ENCODE results near the gene TCF7L1.

The TCF7L1 gene

DNA sequence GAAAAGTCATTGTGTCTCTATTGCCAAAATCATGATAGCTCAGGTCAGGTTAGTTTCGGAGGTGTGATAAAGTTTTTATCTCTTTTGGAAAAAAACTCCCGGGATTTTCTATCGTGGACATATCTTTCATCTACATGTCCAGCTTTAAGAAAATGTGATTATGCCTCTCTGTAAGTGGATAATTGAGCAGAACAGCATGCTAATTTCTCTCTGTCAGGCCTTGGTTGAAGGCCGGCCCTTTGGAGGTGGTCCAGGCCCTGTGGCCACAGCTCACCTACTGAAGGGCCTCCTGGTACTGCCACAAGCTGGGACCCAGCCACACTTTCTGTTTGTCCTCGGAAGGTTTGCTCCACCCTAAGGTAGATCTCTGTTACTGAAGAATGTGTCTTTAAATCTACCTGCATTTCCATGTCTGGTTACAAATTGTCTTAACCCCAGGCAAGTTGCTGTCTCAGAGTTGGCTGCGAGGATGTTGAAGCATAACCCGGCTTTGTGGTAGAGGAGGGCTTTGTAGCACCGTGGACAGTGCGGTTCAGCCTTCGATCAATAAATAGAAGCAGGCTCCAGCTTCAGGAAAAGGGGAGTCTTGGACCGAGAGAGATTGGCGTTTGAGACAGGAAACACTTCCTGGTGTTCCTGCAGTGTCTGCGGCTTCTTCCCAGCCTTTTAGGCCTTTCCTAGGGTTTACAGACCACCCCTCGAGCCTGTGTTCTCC is 25.5 kb downstream of the TCF7L1 start:
- no peak for DNase-seq
- intact Hi-C loops (cut with DNase I) = no loop called here

DNA sequence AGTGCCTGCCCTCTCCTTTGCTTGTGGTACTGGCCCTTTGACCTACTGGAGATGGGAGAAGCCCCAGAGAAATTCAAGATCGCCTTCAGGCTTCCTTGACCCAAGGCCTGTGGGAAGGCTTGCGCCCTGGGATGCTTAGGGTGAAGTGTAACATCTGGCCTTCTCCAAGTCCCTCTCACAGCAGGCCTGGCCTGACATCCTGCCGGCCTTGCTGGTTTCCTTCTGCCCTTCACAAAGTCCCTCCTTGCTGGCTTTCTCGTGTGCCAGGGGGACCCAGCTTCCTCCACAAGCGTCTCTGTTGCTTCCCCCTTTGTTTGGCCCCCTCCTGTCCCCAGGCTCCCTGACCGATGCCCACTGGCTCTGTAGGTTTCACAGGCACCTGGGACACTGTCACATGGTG is 26.4 kb downstream of the TCF7L1 start:
- intact Hi-C loops (cut with DNase I) = no loop called here
- no peak for DNase-seq

- intact Hi-C loops (cut with DNase I) = no loop called here
- no peak for DNase-seq
Observed at GRCh38 chr2:85160966-85161960, 28.1 kb downstream of the TCF7L1 start.

DNA sequence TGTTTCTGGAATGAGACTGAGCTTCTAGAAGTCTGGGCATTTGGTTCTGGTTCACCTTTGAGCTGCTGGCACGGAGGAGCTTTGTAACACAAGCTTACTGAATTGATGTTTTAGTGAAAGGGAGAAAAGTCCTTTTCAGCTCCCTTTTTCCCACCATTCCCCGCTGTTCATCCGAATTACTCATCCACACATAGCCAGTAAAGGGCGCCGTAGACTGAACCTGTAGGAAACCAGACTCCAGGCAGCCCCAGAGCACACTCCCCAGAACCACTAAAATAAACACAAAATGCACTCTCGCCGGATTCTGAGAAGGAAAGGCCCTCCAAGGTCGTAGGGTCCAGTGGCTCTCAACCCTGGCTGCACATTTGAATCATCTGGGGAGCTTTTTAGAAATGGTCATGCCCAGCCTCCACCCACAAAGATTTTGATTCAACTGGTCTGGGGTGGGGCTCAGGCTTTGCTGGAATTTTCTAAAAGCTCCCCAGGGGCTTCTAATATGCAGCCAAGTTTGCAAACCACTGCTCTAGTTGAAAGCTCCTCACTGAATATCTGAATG is 29.6 kb downstream of the TCF7L1 start:
- intact Hi-C loops (cut with DNase I) = no loop called here
- peak in 2 of 42 donors; percentile 49 to 54 for DNase-seq

DNA sequence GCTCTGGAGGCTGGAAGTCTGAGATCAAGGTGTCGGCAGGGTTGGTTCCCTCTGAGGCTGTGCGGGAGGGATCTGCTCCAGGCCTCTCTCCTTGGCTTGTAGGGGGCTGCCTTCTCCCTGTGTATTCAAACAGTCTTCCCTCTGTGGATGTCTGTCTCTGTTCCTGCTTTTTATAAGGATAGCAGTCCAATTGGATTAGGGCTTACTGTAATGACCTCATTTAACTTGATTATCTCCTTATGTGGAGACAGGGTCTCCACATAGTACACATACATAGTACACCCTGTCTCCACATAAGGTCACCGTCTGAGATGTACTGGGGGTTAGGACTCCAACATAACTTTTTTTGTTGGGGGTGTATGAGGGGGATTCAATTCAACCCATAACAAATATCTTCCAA is 30.5 kb downstream of the TCF7L1 start:
- intact Hi-C loops (cut with DNase I) = no loop called here
- no peak for DNase-seq

- intact Hi-C loops (cut with DNase I) = no loop called here
- peak in 22 of 42 donors; percentile 11 to 65 (median 32) for DNase-seq
Observed at GRCh38 chr2:85164145-85164569, 31.0 kb downstream of the TCF7L1 start.

DNA sequence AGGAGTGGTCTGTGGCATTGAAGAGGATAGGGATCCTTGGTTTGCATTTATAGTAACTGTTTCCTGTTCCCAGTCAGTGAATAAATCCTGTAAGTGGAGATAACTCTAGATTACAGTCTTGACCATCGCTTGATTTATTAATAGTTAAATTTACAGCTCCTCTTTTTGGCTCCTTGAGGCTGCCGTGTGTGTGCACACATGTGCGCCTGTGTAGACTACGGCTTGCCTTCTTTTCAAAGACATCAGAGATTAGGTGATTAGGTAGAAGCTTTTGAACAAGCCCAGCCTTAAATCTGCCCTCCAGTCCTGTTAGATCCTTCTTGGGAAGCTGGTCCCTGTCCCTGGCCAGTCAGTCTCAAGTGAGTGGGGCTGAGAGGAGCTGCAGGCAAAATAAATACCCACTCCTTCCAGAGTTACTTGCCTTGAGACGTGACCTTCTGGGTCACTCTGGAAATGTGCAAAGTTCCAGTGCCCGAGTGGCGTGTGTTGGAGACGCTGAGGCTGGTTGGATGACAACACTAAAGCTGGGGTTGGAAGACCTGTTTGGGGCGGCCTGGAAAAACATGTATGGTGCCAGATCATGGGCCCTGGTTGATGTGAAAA is 32.0 kb downstream of the TCF7L1 start:
- DNase-seq = peak in 1 of 42 donors; percentile 30
- intact Hi-C loops (cut with DNase I) = no loop called here

DNA sequence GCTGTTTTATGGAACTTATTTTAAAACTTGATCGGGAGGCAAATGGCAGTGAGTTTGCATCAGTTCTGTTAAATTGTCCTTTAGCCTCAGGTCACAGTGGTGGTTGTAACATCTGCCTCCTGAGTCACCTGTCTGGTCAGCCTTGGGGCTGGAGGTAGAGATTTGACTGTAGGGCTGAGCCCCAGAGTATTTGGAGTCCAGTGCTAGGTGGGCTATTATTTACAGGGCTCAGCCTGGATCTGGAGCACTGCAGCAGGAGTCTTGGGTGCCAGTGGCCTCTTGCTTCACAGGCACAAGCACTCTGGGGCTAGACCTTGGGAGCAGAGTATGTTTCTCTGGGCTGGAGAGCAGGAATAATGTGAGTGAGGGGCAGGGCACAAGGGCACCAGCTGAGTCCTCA is 32.8 kb downstream of the TCF7L1 start:
- intact Hi-C loops (cut with DNase I) = no loop called here
- DNase-seq = peak in 2 of 42 donors; percentile 15 to 19

DNA sequence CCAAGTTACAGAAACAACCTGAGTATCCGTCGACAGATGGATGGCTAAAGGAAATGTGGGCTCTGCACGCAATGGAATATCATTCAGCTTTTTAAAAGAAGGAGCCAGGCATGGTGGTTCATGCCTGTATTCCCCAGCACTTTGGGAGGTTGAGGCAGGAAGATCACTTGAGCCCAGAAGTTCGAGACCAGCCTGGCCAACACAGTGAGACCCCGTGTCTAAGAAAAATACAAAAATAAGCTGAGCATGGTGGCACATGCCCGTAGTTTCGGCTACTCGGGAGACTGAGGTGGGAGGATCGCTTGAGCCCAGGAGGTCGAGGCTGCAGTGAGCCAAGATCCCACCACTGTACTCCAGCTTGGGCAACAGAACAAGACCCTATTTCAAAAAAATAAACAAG is 34.3 kb downstream of the TCF7L1 start:
- DNase-seq = peak in 2 of 42 donors; percentile 13 to 22
- intact Hi-C loops (cut with DNase I) = no loop called here

DNA sequence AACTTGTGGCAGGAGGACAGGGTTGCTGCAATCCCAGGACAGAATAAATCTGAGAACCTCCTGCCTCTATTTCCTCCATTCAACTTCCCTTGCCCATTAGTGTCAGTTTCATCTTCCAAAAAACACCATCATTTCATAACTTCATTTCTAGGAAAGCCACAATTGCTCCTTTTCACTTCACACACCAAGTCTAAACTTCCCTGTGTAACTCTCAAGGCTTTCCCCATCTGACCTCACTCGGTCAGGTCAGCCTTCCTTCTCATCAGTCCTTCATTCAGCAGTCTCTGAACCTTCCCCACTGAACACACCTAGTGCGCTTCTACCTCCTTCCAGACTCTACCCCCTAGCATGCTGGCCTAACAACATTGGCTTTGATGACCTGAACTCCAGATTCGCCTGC is 35.8 kb downstream of the TCF7L1 start:
- intact Hi-C loops (cut with DNase I) = no loop called here
- peak in 1 of 42 donors; percentile 1 for DNase-seq

DNA sequence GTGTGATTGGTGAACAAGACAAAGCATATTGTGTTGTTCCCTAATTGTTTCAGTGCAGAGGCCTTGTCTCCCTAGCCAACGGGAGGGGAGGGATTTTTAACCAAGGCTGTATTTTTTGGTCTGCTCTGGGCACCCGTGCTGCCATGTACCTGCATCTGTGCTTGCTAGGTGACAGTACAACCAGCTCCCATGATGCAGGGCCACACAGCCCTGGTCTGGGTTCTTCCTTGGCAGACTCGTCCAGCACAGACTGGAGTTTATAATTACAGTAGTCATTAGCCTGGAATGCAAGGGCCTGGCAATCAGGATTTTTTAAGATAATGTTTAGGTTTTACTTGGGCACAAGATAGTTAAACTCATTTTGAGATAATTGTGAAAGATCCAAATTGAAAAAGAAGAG is 36.4 kb downstream of the TCF7L1 start:
- peak in 1 of 42 donors; percentile 16 for DNase-seq
- intact Hi-C loops (cut with DNase I) = no loop called here

DNA sequence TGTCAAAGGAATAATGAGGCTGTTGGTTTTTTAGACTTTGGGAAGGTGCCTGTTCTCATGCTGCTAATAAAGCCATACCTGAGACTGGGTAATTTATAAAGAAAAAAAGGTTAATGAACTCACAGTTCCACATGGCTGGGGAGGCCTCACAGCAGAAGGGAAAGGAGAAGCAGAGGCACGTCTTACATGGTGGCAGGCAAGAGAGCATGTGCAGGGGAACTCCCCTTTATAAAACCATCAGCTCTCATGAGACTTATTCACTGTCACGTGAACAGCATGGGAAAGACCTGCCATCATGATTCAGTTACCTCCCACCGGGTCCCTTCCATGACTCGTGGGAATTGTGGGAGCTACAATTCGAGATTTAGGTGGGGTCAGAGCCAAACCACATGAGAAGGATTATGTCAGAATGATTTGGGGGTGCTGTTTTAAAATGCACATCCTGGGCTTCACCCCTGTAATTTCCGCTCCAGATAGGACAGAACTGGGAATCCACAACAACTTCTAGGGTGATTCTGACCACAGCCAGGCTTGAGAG is 37.8 kb downstream of the TCF7L1 start:
- intact Hi-C loops (cut with DNase I) = no loop called here
- peak in 1 of 42 donors; percentile 12 for DNase-seq

DNA sequence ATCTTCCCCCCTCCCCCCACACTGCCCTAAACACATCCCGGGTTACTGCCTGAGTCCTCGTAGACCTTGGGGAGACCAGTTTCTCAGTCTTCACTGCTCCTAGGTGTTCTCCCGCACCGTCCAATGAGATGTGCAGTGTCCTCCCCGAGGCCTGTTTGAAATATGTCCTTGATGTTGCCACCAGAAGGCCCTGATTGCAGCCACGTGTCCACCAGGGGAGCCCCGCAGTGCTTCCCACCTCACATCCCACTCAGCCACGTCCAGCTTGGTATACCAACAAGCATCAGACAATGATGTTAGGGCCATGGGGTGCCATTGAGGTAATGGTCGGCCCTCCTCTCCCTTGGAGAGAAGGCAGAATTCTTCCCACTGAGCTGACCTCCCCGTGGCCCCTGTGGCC is 38.7 kb downstream of the TCF7L1 start:
- intact Hi-C loops (cut with DNase I) = no loop called here
- no peak for DNase-seq

DNA sequence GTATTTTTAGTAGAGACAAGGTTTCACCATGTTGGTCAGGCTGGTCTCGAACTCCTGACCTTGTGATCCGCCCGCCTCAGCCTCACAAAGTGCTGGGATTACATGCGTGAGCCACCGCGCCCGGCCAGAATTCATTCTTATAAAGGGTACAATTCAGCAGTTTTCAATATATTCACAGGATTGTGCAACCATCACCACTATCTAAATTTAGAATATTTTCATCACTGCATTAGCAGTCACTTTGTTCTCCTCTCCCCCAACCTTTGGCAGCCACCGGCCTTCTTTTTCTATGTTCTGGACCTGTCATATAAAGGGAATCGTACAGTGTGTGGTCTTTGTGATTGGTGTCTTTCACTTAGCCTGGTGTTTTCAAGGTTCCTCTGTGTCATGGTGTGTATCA is 40.7 kb downstream of the TCF7L1 start:
- intact Hi-C loops (cut with DNase I) = no loop called here
- DNase-seq = no peak

DNA sequence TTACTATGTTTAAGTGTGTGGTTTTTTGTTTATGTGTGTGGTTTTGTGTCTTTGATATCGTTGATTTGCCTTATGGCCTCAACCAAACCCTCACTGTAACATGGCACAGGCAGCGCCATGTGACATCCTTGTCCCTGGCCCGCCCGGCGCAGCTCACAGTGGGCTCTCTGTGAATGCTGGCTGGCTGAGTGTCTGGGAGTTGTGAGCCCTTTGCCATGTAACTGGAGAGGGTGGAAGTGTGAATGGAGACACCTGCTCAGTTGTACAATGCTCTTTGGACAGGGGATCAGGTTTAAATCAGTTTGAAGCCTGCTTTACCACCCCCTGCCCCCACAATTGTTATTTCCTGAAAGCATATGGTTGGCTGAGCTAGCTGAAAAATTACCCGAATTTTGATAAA is 41.8 kb downstream of the TCF7L1 start:
- intact Hi-C loops (cut with DNase I) = no loop called here
- peak in 1 of 42 donors; percentile 48 for DNase-seq

- no peak for DNase-seq
- intact Hi-C loops (cut with DNase I) = no loop called here
Observed at GRCh38 chr2:85175369-85176299, 42.4 kb downstream of the TCF7L1 start.

DNA sequence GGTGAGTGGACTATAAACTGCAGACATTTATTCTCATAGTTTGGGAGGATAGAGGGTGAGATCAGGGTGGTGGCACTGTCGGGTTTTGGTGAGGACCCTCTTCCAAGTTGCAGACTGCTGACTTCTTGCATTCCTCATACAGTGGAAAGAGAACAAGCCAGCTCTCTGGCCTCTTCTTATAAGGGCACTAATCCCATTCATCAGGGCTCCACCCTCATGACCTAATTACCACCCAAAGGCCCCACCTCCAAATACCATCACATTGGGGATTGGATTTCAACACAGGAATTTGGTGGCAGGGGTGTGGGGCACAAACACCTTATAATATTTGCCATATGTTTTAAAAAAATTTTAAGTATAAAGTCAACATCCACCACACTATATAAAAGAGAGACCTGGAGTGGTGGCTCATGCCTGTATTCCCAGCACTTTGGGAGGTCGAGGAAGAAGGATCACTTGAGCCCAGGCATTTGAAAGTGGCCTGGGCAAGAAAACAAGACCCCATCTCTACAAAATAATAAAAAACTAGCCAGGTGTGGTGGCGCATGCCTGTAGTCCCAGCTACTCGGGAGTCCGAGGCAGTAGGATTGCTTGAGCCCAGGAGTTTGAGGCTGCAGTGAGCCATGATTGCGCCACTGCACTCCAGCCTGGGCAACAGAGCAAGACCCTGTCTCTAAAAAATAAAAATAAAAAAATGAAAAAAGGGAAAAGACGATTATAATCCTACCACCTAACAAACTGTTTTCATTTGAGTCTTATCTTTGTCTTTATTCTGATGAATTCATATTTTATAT is 44.0 kb downstream of the TCF7L1 start:
- intact Hi-C loops (cut with DNase I) = no loop called here

More for the DNA sequence above, 44.0 kb downstream of the TCF7L1 start:
- DNase-seq = no peak
